Neural cell (in vitro differentiated cells): ENCODE data around the gene ENTPD8. TPM values are rescaled to one million over a fixed set of nuclear protein-coding genes. Genes with fewer than 3 reads are reported as not detected.

Experiments
- H2AFZ ChIP-seq: fragments of 200-600, 300-800 bp; sonication (generic), shearing (Covaris generic); 2 replicates; pipeline ENCODE4 v1.6.0; 2014; ENCODE audit warnings: low read depth, mild to moderate bottlenecking, antibody characterized with exemption, low read length, moderate library complexity
- H3F3A ChIP-seq: fragments of 200-600 bp; shearing (Covaris generic); 2 replicates; pipeline ENCODE4 v1.6.1; 2016; ENCODE audit warnings: mild to moderate bottlenecking, moderate library complexity, mixed read lengths, antibody characterized with exemption, low read length; ENCODE audit not compliant: insufficient read depth, poor library complexity, severe bottlenecking
- H3K27ac ChIP-seq: fragments of 200-600, 300-800 bp; sonication (generic), shearing (Covaris generic); 2 replicates; pipeline ENCODE4 v1.5.1; 2014; ENCODE audit warnings: mild to moderate bottlenecking, low read length, moderate library complexity
- H3K27me3 ChIP-seq: fragments of 300-800, 200-600 bp; sonication (generic), shearing (Covaris generic); 2 replicates; pipeline ENCODE4 v1.6.0; 2014; ENCODE audit warnings: mild to moderate bottlenecking, low read depth, low read length, moderate library complexity; ENCODE audit not compliant: insufficient read depth
- H3K36me3 ChIP-seq: fragments of 300-800, 200-600 bp; sonication (generic), shearing (Covaris generic); 2 replicates; pipeline ENCODE4 v1.5.1; 2014; ENCODE audit warnings: mild to moderate bottlenecking, antibody characterized with exemption, low read length, moderate library complexity; ENCODE audit not compliant: insufficient read depth
- H3K4me2 ChIP-seq: fragments of 300-800, 200-600 bp; sonication (generic), shearing (Covaris generic); 2 replicates; pipeline ENCODE4 v1.6.0; 2014; ENCODE audit warnings: mild to moderate bottlenecking, low read length
- H3K4me3 ChIP-seq: fragments of 300-800, 200-600 bp; sonication (generic), shearing (Covaris generic); 2 replicates; pipeline ENCODE4 v1.5.1; 2014; ENCODE audit warnings: mild to moderate bottlenecking, low read length, moderate library complexity
- H3K79me2 ChIP-seq: fragments of 200-600 bp; shearing (Covaris generic); replicated peaks from 2 replicates; pipeline ENCODE4 v1.6.0; 2014; ENCODE audit warnings: mild to moderate bottlenecking, low read length, moderate library complexity; ENCODE audit not compliant: insufficient read depth
- H3K9ac ChIP-seq: fragments of 300-800, 200-600 bp; sonication (generic), shearing (Covaris generic); 2 replicates; pipeline ENCODE4 v1.6.1; 2016; ENCODE audit warnings: mild to moderate bottlenecking, low read length, mixed read lengths
- H3K9me2 ChIP-seq: fragments of 200-600 bp; shearing (Covaris generic); 2 replicates; pipeline ENCODE4 v1.6.1; 2016; ENCODE audit warnings: mild to moderate bottlenecking, low read length, mixed read lengths; ENCODE audit not compliant: insufficient read depth
- H3K9me3 ChIP-seq: fragments of 200-600, 300-800 bp; sonication (generic), shearing (Covaris generic); 2 replicates; pipeline ENCODE4 v1.6.1; 2016; ENCODE audit warnings: mild to moderate bottlenecking, mixed run types, low read length, moderate library complexity, mixed read lengths
- H4K20me1 ChIP-seq: fragments of 200-600 bp; shearing (Covaris generic); 2 replicates; pipeline ENCODE4 v1.6.1; 2016; ENCODE audit warnings: mild to moderate bottlenecking, mixed run types; ENCODE audit not compliant: insufficient read depth
- CTCF ChIP-seq: fragments of 450-650 bp; IDR thresholded peaks from 2 replicates; pipeline ENCODE4 v1.5.1; 2014; ENCODE audit warnings: antibody characterized with exemption, mild to moderate bottlenecking, moderate library complexity; ENCODE audit not compliant: poor library complexity, severe bottlenecking
- EP300 ChIP-seq: fragments of 450-650 bp; conservative IDR thresholded peaks from 2 replicates; pipeline ENCODE4 v1.6.1; 2014; ENCODE audit warnings: antibody characterized with exemption, mild to moderate bottlenecking, moderate library complexity; ENCODE audit not compliant: poor library complexity, severe bottlenecking
- EZH2 ChIP-seq: fragments of 200-600, 300-800 bp; shearing (Covaris generic), sonication (generic); IDR thresholded peaks from 2 replicates; pipeline ENCODE4 v1.6.1; 2014; ENCODE audit warnings: antibody characterized with exemption, low read length, borderline replicate concordance, mild to moderate bottlenecking; ENCODE audit not compliant: insufficient read depth, poor library complexity, severe bottlenecking
- MXI1 ChIP-seq: fragments of 450-650 bp; conservative IDR thresholded peaks from 2 replicates; pipeline ENCODE4 v1.6.1; 2014; ENCODE audit warnings: antibody characterized with exemption, mild to moderate bottlenecking; ENCODE audit not compliant: poor library complexity, severe bottlenecking
- POLR2AphosphoS5 ChIP-seq: IDR thresholded peaks from 2 replicates; pipeline ENCODE4 v1.6.1; 2012
- RAD21 ChIP-seq: fragments of 450-650 bp; conservative IDR thresholded peaks from 2 replicates; pipeline ENCODE4 v1.6.1; 2014; ENCODE audit warnings: antibody characterized with exemption, mild to moderate bottlenecking, moderate library complexity
- REST ChIP-seq: IDR thresholded peaks from 2 replicates; pipeline ENCODE4 v1.6.1; 2012; ENCODE audit warnings: borderline replicate concordance
- SMC3 ChIP-seq: fragments of 450-650 bp; conservative IDR thresholded peaks from 2 replicates; pipeline ENCODE4 v1.6.1; 2014; ENCODE audit warnings: antibody characterized with exemption, mild to moderate bottlenecking, moderate library complexity; ENCODE audit not compliant: poor library complexity
- TAF1 ChIP-seq: IDR thresholded peaks from 2 replicates; pipeline ENCODE4 v1.6.1; 2012; ENCODE audit warnings: low read depth
- polyA plus RNA-seq: library from polyadenylated mRNA; depleted of rRNA; stranded (reverse); fragments of >200 nt; gene quantifications from 2 replicates; pipeline ENCODE4 v1.2.3, GENCODE V29; 2014

Gene ENTPD8
- polyA plus RNA-seq, 1 donor from 2014 or later: not detected

- Histone ChIP-seq H3K79me2 (no peaks in the 10 kb centered on the region), H3K9me3 (no peaks in the 10 kb centered on the region), H3F3A (no peaks in the 10 kb centered on the region), H3K9me2 (no peaks in the 10 kb centered on the region), H2AFZ (no peak overlapping the region), H3K27ac (no peak overlapping the region), H3K4me3 (no peak overlapping the region), H3K27me3 (no peaks in the 10 kb centered on the region), H4K20me1 (no peaks in the 10 kb centered on the region), H3K4me2 (no peak overlapping the region), H3K9ac (no peak overlapping the region), H3K36me3 (no peaks in the 10 kb centered on the region)
- TF ChIP-seq MXI1 (no peak), REST (no peak), EP300 (no peak), EZH2 (no peak), TAF1 (no peak), POLR2AphosphoS5 (no peak)
Observed at GRCh38 chr9:137465720-137466388, 24.7 kb upstream of the ENTPD8 start.

GRCh38 chr9:137465000-137465719 is 24.0 kb upstream of the ENTPD8 start:
- no peaks in the 10 kb centered on the region for H3F3A ChIP-seq
- no peaks in the 10 kb centered on the region for H3K9me2 ChIP-seq
- TF ChIP-seq RAD21 (no peak), CTCF (no peak), SMC3 (no peak), REST (no peak), EP300 (no peak), MXI1 (no peak)

More at GRCh38 chr9:137465000-137465719, 24.0 kb upstream of the ENTPD8 start:
- no peaks in the 10 kb centered on the region for H3K27me3 ChIP-seq
- no peaks in the 10 kb centered on the region for H4K20me1 ChIP-seq
- no peak overlapping the region for H3K27ac ChIP-seq
- no peak overlapping the region for H3K9ac ChIP-seq
- H3K79me2 ChIP-seq: no peaks in the 10 kb centered on the region
- no peak overlapping the region for H3K4me2 ChIP-seq
- no peak overlapping the region for H3K4me3 ChIP-seq
- no peak overlapping the region for H2AFZ ChIP-seq
- H3K9me3 ChIP-seq: no peaks in the 10 kb centered on the region
- H3K36me3 ChIP-seq: no peaks in the 10 kb centered on the region
